B cell (primary cell): ENCODE results near the gene SLC24A3.

ENCODE experiments used
- CTCF ChIP-seq: fragments of 200-600 bp; IDR thresholded peaks from one replicate; pipeline ENCODE4 v1.8.0; 2022; ENCODE audit warnings: antibody characterized with exemption, mild to moderate bottlenecking
- EZH2 ChIP-seq: IDR thresholded peaks from 2 replicates; pipeline ENCODE4 v1.6.1; 2012; ENCODE audit warnings: borderline replicate concordance, low read depth, mild to moderate bottlenecking, moderate library complexity, low read length; ENCODE audit not compliant: insufficient read depth, poor library complexity, severe bottlenecking

DNA sequence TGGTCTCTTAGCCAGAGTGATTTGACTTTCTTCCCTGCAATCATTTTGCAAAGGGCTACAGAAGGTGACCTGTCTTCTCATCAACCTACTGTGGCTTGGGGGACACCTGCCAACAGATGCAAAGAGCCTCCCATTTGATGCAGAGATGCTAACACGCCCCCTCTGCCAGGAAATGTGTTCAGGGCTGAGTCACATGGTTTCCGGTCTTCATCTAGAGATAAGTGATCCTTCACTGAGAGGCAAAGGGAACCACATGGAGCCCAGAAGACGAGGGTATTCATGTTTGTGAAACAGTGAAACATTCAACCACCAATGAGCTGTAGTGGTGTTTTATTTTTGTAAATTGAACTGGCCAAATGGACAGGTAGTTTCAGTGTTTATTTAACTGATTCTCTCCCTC, 436.6 kb downstream of the SLC24A3 start:
- TF ChIP-seq CTCF (no peak), EZH2 (no peak)
